WTC11 (cell line): Measurements from ENCODE around the gene AP5Z1.

ENCODE experiments used
- CREM ChIP-seq: sonication (generic); formaldehyde crosslinking; IDR thresholded peaks from 2 replicates; pipeline ENCODE4 v1.8.1; 2022; ENCODE audit warnings: mild to moderate bottlenecking, missing genetic modification reagents, moderate library complexity
- FOXJ3 ChIP-seq: sonication (generic); formaldehyde crosslinking; IDR thresholded peaks from 2 replicates; pipeline ENCODE4 v1.9.0; 2021; ENCODE audit warnings: missing genetic modification reagents, mild to moderate bottlenecking, borderline replicate concordance
- IRF1 ChIP-seq: sonication (generic); formaldehyde crosslinking; IDR thresholded peaks from 2 replicates; pipeline ENCODE4 v1.8.0; 2023; ENCODE audit warnings: missing genetic modification reagents
- KAT7 ChIP-seq: sonication (generic); formaldehyde crosslinking; IDR thresholded peaks from 2 replicates; pipeline ENCODE4 v1.8.1; 2023; ENCODE audit warnings: missing genetic modification reagents, mild to moderate bottlenecking, borderline replicate concordance
- SP1 ChIP-seq: sonication (generic); formaldehyde crosslinking; conservative IDR thresholded peaks from 2 replicates; pipeline ENCODE4 v1.8.1; 2022; ENCODE audit warnings: missing genetic modification reagents
- TEAD4 ChIP-seq: sonication (generic); formaldehyde crosslinking; IDR thresholded peaks from 2 replicates; pipeline ENCODE4 v1.8.0; 2022; ENCODE audit warnings: mild to moderate bottlenecking, missing genetic modification reagents
- USF2 ChIP-seq: sonication (generic); formaldehyde crosslinking; IDR thresholded peaks from 2 replicates; pipeline ENCODE4 v1.8.1; 2023; ENCODE audit warnings: mild to moderate bottlenecking, missing genetic modification reagents, moderate library complexity
- ZNF121 ChIP-seq: sonication (generic); formaldehyde crosslinking; IDR thresholded peaks from 2 replicates; pipeline ENCODE4 v1.8.0; 2023; ENCODE audit warnings: missing genetic modification reagents
- TF ChIP-seq, protein P1 (sequence below): fragments of 200-600 bp; IDR thresholded peaks from 2 replicates; pipeline ENCODE4 v1.8.0; 2022; ENCODE audit warnings: antibody characterized with exemption
- TF ChIP-seq, protein P2 (sequence below): sonication (generic); formaldehyde crosslinking; IDR thresholded peaks from 2 replicates; pipeline ENCODE4 v1.8.1; 2022; ENCODE audit warnings: low read depth, missing genetic modification reagents, borderline replicate concordance
- TF ChIP-seq, protein P3 (sequence below): sonication (generic); formaldehyde crosslinking; IDR thresholded peaks from 2 replicates; pipeline ENCODE4 v1.8.0; 2022; ENCODE audit warnings: mild to moderate bottlenecking, missing genetic modification reagents

DNA sequence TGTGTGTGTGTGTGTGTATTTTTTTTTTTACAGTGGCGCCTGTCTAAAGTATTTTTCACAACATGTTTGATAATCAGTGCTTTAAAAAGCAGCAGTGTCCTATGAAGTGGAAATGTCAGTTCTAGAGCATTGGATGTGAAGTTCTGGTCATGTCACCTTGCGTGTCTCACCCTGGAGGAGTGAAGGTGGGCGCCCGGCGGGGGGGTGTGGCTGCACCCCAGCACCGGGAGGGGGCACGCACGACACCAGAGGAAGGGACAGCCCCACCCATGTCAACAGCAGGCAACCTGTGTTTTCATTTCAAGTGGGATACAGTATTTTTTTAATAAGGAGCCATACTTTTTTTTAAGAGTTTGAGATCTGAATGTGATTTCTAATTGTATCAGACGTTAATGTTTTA, 4.5 kb upstream of the AP5Z1 start:
- TF ChIP-seq, protein P1, sequence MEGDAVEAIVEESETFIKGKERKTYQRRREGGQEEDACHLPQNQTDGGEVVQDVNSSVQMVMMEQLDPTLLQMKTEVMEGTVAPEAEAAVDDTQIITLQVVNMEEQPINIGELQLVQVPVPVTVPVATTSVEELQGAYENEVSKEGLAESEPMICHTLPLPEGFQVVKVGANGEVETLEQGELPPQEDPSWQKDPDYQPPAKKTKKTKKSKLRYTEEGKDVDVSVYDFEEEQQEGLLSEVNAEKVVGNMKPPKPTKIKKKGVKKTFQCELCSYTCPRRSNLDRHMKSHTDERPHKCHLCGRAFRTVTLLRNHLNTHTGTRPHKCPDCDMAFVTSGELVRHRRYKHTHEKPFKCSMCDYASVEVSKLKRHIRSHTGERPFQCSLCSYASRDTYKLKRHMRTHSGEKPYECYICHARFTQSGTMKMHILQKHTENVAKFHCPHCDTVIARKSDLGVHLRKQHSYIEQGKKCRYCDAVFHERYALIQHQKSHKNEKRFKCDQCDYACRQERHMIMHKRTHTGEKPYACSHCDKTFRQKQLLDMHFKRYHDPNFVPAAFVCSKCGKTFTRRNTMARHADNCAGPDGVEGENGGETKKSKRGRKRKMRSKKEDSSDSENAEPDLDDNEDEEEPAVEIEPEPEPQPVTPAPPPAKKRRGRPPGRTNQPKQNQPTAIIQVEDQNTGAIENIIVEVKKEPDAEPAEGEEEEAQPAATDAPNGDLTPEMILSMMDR: no peak
- TF ChIP-seq SP1 (CRISPR knock-in tag): no peak
- TF ChIP-seq, protein P2, sequence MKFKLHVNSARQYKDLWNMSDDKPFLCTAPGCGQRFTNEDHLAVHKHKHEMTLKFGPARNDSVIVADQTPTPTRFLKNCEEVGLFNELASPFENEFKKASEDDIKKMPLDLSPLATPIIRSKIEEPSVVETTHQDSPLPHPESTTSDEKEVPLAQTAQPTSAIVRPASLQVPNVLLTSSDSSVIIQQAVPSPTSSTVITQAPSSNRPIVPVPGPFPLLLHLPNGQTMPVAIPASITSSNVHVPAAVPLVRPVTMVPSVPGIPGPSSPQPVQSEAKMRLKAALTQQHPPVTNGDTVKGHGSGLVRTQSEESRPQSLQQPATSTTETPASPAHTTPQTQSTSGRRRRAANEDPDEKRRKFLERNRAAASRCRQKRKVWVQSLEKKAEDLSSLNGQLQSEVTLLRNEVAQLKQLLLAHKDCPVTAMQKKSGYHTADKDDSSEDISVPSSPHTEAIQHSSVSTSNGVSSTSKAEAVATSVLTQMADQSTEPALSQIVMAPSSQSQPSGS (CRISPR knock-in tag): no peak
- no peak for TF ChIP-seq ZNF121 (CRISPR knock-in tag)
- TF ChIP-seq CREM (CRISPR knock-in tag): no peak
- no peak for TF ChIP-seq FOXJ3 (CRISPR knock-in tag)
- TF ChIP-seq, protein P3, sequence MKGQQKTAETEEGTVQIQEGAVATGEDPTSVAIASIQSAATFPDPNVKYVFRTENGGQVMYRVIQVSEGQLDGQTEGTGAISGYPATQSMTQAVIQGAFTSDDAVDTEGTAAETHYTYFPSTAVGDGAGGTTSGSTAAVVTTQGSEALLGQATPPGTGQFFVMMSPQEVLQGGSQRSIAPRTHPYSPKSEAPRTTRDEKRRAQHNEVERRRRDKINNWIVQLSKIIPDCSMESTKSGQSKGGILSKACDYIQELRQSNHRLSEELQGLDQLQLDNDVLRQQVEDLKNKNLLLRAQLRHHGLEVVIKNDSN: no peak
- no peak for TF ChIP-seq TEAD4 (CRISPR knock-in tag)
- TF ChIP-seq USF2: no peak
- TF ChIP-seq IRF1 (CRISPR knock-in tag): no peak
- TF ChIP-seq KAT7 (CRISPR knock-in tag): no peak
